NAMALWA (cell line): ENCODE results near the gene PSME3.
A peak's percentile ranks its signal among the peaks of the same experiment; 100 is the strongest.

ENCODE experiments used
- DNase-seq: peaks from one replicate; pipeline ENCODE4 v3.0.0-alpha.2; 2015; ENCODE audit warnings: low spot score

PSME3 gene

DNA sequence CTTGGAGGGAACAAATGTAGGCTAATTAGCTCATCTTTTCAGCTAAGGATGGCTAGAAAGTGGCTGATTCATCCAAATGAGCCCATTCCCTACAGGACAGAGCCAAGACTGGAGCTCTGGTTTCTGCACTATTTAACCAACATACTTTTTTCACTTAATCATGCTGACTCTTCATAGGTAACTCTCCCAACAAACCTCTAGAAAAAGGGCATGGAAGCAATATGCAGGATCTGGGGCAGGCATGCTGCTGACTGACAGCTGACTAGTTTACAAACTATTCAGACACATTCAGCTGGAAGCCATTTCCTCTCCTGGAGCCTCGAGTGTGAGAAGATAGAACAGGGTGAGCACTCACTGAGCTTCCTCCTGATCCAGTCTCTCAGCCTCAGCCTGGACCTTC, 15.3 kb upstream of the PSME3 start:
- DNase-seq, result no peak

DNA sequence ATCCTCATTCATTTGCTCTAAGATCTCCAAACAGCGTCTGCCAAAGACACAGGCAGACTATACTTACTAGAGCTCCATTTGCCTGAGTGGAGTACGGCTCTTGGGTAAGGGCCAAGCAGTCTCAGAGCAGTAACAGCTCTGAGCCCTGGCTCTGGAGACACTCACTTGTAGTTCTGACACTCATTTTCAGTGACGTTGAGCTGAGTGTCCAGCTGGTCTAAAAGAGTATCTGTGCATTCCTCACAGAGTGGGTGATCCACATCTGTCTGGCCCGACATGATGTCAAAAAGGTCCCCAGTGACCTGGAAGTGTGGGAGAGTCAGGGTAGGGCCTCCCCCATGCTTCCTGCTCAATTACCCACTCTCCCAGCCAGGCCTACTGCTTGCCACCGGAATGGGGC, 14.8 kb upstream of the PSME3 start:
- DNase-seq, result no peak

DNA sequence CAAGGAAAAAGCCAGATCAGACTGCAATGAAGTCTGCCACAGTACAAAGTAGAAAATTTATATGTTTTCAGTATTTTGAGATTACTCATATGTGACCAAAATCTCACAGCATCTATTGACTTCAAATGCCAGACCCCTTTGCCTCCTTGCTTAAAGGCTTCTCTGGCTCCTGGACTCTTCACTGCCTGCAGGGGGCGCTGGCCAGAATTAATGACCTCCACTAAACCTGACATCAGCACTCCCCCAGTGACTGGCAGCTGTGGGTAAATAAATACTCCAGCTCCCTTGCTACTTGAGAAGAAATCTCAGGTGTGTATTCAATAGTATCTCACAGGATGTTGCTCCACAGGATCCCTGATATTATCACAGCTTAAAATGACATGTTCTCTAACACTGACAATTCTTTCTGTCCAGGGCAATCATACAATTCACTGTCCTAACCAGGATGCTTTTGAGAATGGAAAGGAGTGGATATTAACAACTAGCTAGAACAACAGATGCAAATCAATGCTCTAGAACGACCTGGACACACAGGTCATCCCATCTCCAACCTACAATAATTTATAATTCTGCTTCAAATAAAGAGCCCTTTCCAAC, 13.2 kb upstream of the PSME3 start:
- peak; percentile 89 for DNase-seq

- DNase-seq, result no peak
Observed at GRCh38 chr17:42821176-42821575, 12.0 kb upstream of the PSME3 start.

DNA sequence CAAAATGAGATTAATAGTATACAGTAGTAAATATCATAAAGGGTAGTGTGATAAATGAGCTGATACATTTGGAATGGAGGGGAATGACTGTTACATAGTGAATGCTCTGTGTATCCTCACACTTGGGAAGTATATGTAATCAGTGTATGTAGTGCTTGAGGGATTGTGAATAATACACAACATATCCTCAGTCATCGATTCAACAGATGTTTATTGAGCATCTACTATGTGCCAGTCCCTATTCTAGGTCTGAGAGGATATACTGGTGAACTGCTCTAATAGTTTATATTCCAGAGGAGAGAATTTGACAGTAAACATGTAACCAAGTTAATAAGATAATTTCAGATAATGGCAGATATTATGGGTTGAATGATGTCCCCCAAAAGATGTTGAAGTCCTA, 5.7 kb upstream of the PSME3 start:
- DNase-seq, result no peak

DNA sequence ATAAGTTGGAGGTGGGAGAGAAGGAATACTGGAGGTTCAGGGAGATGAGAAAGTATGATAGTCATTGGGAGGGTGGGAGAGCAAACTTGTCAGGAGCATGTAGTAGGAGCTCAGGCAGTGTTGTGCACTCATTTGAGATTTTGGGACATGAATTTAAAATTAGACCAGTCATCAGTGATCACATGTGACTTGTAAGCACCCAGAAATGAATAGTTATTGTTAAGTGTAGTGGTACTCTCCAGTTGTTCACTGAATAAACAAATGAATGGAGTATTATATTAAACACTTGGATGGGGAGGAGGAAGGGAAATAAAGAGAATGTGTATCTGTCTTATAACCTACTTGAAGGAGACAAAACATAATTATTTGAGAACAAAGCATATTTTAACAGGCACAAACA, 2.2 kb upstream of the PSME3 start:
- DNase-seq, result no peak

GRCh38 chr17:42832213-42832933, 824 bp upstream of the PSME3 start:
- DNase-seq, result no peak

GRCh38 chr17:42833767-42834422, 698 bp downstream of the PSME3 start:
- no peak for DNase-seq

GRCh38 chr17:42835732-42836131, 2.5 kb downstream of the PSME3 start:
- DNase-seq, result no peak

- DNase-seq, result no peak
Observed at GRCh38 chr17:42841975-42842685, 8.9 kb downstream of the PSME3 start.

DNA sequence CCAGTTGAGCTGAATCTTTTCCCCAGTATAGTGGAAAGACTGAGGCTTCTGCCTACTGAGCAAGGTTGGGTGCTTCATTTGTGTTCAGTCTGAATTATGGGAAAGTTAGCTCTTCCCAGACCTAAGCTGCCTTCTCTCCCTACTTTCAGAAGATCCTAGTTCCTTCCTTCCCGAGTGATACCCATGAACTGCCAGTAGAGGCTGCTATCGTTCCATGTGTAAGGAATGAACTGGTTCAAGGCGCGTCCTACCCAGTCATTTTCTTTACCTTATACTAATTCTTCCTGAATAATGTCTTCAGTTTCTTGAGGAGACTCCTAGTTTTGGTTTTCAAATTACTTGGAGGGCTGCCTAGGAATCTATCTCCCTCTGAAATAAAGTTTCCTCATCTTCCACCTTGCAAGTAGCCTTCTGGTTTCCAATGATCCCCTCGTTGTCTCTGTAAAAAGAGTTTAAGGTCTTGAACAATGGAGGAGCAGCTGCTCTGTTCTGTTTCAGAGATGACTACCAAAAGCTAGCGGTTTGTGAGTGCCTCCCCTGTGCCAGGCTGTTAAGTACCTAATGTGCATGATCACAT, 10.2 kb downstream of the PSME3 start:
- DNase-seq, result peak; percentile 43

DNA sequence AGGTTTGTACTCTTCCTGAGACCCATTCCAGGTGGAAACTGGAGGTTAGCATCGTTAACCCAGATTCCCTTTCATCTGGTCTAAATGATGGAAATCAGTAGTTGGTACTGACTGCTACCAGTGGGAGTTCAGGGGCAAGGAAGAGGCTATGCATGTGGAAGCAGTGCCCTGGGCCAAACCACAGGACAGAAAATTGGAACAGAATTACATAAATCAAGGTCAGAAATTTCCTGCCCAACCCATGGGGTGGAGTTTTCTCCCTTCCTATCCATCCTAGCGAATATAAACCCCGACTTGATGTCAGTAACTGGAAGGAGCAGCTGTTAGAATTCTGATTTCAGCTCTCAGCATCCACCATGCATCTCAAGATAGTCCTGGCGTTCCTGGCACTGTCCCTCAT, 11.1 kb downstream of the PSME3 start, which contains the start of gene AOC2:
Gene AOC2, plus strand, starts transcription at position 310 of the 400 bp plus-strand sequence. Its CDS starts 47 bp downstream, at position 357.
- no peak for DNase-seq

GRCh38 chr17:42844761-42845555, 11.8 kb downstream of the PSME3 start:
- no peak for DNase-seq

- DNase-seq, result no peak
Observed at GRCh38 chr17:42845556-42845917, 12.3 kb downstream of the PSME3 start.

- no peak for DNase-seq
Observed at GRCh38 chr17:42845918-42846593, 12.9 kb downstream of the PSME3 start.

DNA sequence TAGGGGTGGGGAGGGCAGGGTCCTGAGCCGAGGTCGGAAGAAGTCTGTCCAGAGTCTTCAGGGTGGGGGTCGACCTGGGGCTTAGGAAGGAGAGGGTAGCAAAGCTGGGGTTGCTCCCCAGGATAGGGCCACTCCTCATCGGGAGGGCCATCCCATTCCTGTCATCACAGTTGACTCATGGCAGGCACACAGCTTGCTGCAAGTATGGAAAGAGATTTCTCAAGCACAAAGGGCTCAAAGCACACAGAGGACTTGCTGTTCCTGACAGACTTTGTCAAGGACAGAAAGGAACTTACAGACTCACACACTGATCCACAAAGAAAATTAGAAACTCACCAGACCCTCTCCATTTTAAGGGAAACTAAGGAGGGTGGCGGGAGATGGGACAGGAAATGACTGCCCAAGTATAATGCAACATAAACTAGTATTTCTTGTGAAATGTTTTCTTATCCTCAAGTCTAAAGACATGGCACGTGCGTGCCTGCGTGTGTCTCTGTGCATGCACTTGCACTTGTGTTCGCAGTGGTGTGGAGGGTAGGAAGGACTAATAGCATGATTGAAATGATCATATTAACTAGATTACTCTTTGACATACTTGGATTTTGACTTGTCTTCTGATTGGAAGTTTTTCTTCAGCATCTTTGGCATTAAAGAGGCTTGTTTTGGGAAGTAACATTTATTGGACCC, 13.5 kb downstream of the PSME3 start:
- DNase-seq, result no peak

DNA sequence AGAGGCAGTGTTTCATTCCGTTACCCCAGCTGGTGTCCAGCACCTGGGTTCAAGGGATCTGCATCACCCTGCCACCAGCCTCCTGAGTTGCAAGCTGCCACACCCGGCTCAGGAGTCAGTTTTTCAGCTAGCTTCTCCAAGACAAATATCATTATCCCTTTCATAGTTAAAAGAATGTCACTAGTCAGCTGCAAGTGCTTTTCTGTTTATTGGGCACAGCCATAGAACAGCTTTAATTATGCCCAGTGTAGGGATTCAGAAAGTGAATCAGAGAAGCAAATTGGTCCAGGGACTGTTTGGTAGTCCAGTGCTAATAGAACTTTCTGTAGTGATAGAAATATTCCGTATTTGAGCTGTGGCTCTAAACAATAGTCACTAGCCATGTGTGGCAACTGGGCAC, 14.9 kb downstream of the PSME3 start:
- no peak for DNase-seq

GRCh38 chr17:42849031-42849430, 15.8 kb downstream of the PSME3 start:
- no peak for DNase-seq

DNA sequence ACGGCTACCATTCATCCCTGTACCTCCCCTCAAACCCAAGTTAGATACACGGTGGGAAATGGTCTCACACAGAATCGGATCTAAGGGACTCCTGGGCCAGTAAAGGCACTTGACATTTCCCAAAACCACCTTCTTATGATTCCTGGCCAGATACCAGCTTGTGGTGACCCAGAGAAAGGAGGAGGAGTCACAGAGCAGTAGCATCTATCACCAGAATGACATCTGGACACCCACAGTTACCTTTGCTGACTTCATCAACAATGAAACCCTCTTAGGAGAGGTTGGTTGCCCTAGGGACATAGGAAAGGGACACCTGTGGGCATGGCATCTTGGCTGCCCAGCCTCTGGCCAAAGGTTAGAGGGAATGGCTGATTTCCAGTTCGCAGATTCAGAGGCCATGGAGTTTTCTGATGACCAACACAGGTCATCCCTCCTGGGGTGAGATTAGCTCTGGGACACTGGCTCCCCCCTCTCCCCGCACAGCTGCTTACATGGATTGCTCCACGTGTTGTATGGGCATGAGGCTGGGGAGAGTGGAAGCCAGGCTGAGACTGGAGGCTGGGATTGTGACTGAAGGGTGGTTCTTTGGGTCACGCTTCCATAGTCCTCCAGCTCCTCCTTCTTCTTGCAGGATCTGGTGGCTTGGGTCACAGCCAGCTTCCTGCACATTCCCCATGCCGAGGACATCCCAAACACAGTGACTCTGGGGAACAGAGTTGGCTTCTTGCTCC, 16.4 kb downstream of the PSME3 start:
- no peak for DNase-seq

DNA sequence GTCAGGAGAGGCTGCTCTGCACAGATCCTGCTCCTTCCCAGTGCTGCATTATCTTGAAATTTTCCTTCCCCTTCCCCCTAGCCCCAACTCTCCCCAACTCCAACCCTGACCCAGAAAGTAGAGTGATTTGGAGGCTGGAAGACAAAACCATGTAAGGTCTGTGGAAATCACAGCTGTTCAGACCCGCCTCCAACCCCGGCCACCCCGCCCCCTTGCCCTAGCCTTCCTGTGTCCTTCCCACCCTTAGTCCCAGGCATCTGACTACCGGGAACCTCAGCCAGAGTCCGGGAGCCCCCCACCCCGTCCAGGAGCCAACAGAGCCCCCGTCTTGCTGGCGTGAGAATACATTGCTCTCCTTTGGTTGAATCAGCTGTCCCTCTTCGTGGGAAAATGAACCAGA, 17.8 kb downstream of the PSME3 start, which contains the start of gene AOC3:
Gene AOC3, plus strand, starts transcription at position 246 of the 400 bp plus-strand sequence. Its CDS starts 145 bp downstream, at position 391.
- no peak for DNase-seq
